ENCODE measurements around the gene FFAR2. TPM values are rescaled to one million over a fixed set of nuclear protein-coding genes. Genes with fewer than 3 reads are reported as not detected.

FFAR2 gene
- total RNA-seq, 1 donor from 2014 or later = 0.32 TPM

Other genes with a start within 250 kb of the FFAR2 start
- gene FAM187B, start 219.5 kb upstream of the FFAR2 start, total RNA-seq = not detected
- gene LSR, start 199.3 kb upstream of the FFAR2 start, total RNA-seq = 6.8 TPM
- gene USF2, start 179.3 kb upstream of the FFAR2 start, total RNA-seq = 151 TPM
- not detected for gene HAMP, start 165.7 kb upstream of the FFAR2 start, total RNA-seq
- gene MAG, start 156.1 kb upstream of the FFAR2 start, total RNA-seq = not detected
- gene CD22, start 119.1 kb upstream of the FFAR2 start, total RNA-seq = 0.19 TPM
- gene FFAR1, start 100.4 kb upstream of the FFAR2 start, total RNA-seq = not detected
- 0.14 TPM for gene FFAR3, start 89.8 kb upstream of the FFAR2 start, total RNA-seq
- gene GPR42, start 77.2 kb upstream of the FFAR2 start, total RNA-seq = not detected
- not detected for gene KRTDAP, start 42.2 kb downstream of the FFAR2 start, total RNA-seq
- 3.4 TPM for gene DMKN, start 65.4 kb downstream of the FFAR2 start, total RNA-seq
- gene SBSN, start 80.1 kb downstream of the FFAR2 start, total RNA-seq = not detected
- not detected for gene GAPDHS, start 85.2 kb downstream of the FFAR2 start, total RNA-seq
- gene TMEM147, start 97.4 kb downstream of the FFAR2 start, total RNA-seq = 84.6 TPM
- gene ATP4A, start 115.4 kb downstream of the FFAR2 start, total RNA-seq = not detected
- not detected for gene PMIS2, start 137.9 kb downstream of the FFAR2 start, total RNA-seq
- 5.2 TPM for gene HAUS5, start 164.5 kb downstream of the FFAR2 start, total RNA-seq
- gene RBM42, start 180.8 kb downstream of the FFAR2 start, total RNA-seq = 51.5 TPM
- gene ETV2, start 193.5 kb downstream of the FFAR2 start, total RNA-seq = 0.68 TPM
- 1,537 TPM for gene COX6B1, start 200.1 kb downstream of the FFAR2 start, total RNA-seq
- not detected for gene UPK1A, start 218.3 kb downstream of the FFAR2 start, total RNA-seq

Data from Right ventricle myocardium inferior (tissue), 1 donor.